D721Med (cell line): Measurements from ENCODE around the gene SERTAD1.

Experiments
- DNase-seq: peaks from one replicate; pipeline ENCODE4 v3.0.0; 2011; ENCODE audit warnings: low spot score; ENCODE audit not compliant: insufficient read length
- FAIRE-seq: peaks from 2 replicates; lab custom pipeline; 2011; peaks lifted over from hg19 to GRCh38; lab: Jason Lieb, UNC
- CTCF ChIP-seq: IDR thresholded peaks from 2 replicates; pipeline ENCODE4 v1.5.1; 2012; ENCODE audit warnings: mild to moderate bottlenecking, control low read depth; ENCODE audit not compliant: insufficient read depth; ENCODE audit errors: missing control alignments

Gene SERTAD1

GRCh38 chr19:40425450-40426287 is at the start of gene SERTAD1:
TSS of gene SERTAD1 (minus strand) at chr19:40425992. CDS start at chr19:40423546, 2,446 bp downstream.
- peak; percentile 30 for TF ChIP-seq CTCF
- peak; percentile 88 for DNase-seq
- no peak for FAIRE-seq

GRCh38 chr19:40474737-40475136 is 48.9 kb upstream of the SERTAD1 start:
- no peak for DNase-seq
- FAIRE-seq, result no peak
- no peak for TF ChIP-seq CTCF

- no peak for TF ChIP-seq CTCF
- FAIRE-seq, result no peak
- no peak for DNase-seq
Observed at GRCh38 chr19:40472516-40472915, 46.7 kb upstream of the SERTAD1 start.

- DNase-seq (no peak), FAIRE-seq (no peak)
- no peak for TF ChIP-seq CTCF
Observed at GRCh38 chr19:40471111-40471510, 45.3 kb upstream of the SERTAD1 start.

GRCh38 chr19:40469011-40469410 is 43.2 kb upstream of the SERTAD1 start:
- no peak for FAIRE-seq
- no peak for DNase-seq
- no peak for TF ChIP-seq CTCF

GRCh38 chr19:40466985-40467734 is 41.4 kb upstream of the SERTAD1 start, which contains the start of gene SPTBN4:
TSS of gene SPTBN4 (plus strand) at chr19:40467001. CDS start at chr19:40472622, 5,621 bp downstream.
- no peak for DNase-seq
- FAIRE-seq, result no peak
- TF ChIP-seq CTCF, result no peak
